NOMO-1 treated with DMSO at 0.1 percent for 48 hours (cell line): ENCODE measurements around the gene RAB37.
A peak's percentile ranks its signal among the peaks of the same experiment; 100 is the strongest.

ENCODE experiments used
- DNase-seq: peaks from one replicate; lab custom pipeline; 2025; ENCODE audit not compliant: unreplicated experiment; lab: John Stamatoyannopoulos, UW

The RAB37 gene

GRCh38 chr17:74744714-74745547 is 7.9 kb downstream of the RAB37 start:
- peak; percentile 38 for DNase-seq

- no peak for DNase-seq
Observed at GRCh38 chr17:74745548-74746177, 8.6 kb downstream of the RAB37 start.

GRCh38 chr17:74746376-74746775 is 9.3 kb downstream of the RAB37 start:
- no peak for DNase-seq

GRCh38 chr17:74746922-74747321 is 9.9 kb downstream of the RAB37 start:
- peak; percentile 49 for DNase-seq

- DNase-seq: no peak
Observed at GRCh38 chr17:74748279-74748528, 11.1 kb downstream of the RAB37 start.

- peak; percentile 92 for DNase-seq
Observed at GRCh38 chr17:74748529-74749278, 11.6 kb downstream of the RAB37 start, which contains the start of gene NHERF1. Gene NHERF1 (plus strand): TSS chr17:74748628. CDS start chr17:74748847, 219 bp downstream.

- DNase-seq: no peak
Observed at GRCh38 chr17:74749279-74750038, 12.4 kb downstream of the RAB37 start.

GRCh38 chr17:74750039-74750326 is 12.9 kb downstream of the RAB37 start:
- no peak for DNase-seq

- DNase-seq: no peak
Observed at GRCh38 chr17:74750327-74751069, 13.4 kb downstream of the RAB37 start.

GRCh38 chr17:74752415-74752814 is 15.4 kb downstream of the RAB37 start:
- no peak for DNase-seq

- DNase-seq: no peak
Observed at GRCh38 chr17:74752822-74753401, 15.9 kb downstream of the RAB37 start.

- DNase-seq: no peak
Observed at GRCh38 chr17:74754832-74755231, 17.8 kb downstream of the RAB37 start.

GRCh38 chr17:74755533-74755932 is 18.5 kb downstream of the RAB37 start:
- DNase-seq: no peak

GRCh38 chr17:74756891-74757290 is 19.8 kb downstream of the RAB37 start:
- no peak for DNase-seq

- no peak for DNase-seq
Observed at GRCh38 chr17:74757502-74757901, 20.4 kb downstream of the RAB37 start.

- no peak for DNase-seq
Observed at GRCh38 chr17:74757931-74758847, 21.1 kb downstream of the RAB37 start.

- no peak for DNase-seq
Observed at GRCh38 chr17:74758848-74759168, 21.8 kb downstream of the RAB37 start.

GRCh38 chr17:74759243-74759801 is 22.3 kb downstream of the RAB37 start:
- peak; percentile 78 for DNase-seq

GRCh38 chr17:74759941-74760340 is 22.9 kb downstream of the RAB37 start:
- no peak for DNase-seq
